ENCODE measurements around the gene SUPT6H.
"Not testable (repeated sequence)": the region's sequence is repeated elsewhere in the genome, so short reads cannot be mapped to it uniquely, and the experiment has no call there.

GRCh38 chr17:28720997-28721329 lies 59.0 kb downstream of the SUPT6H start:
- TF ChIP-seq CTCF (conservative IDR thresholded peaks at IDR 0.05); EZH2 (IDR thresholded peaks at IDR 0.05; ENCODE audit: low read depth): not testable (repeated sequence)
